Hematopoietic multipotent progenitor cell treated with erythropoietin and hydrocortisone succinate and interleukin-3 and kit ligand, for 17 days (in vitro differentiated cells): ENCODE measurements around the gene GNGT2.

Experiments used
- DNase-seq: peaks from one replicate; pipeline ENCODE4 v3.0.0-alpha.2; 2015; ENCODE audit warnings: low spot score

Gene GNGT2

GRCh38 chr17:49229076-49229804, 18.9 kb upstream of the GNGT2 start:
- DNase-seq = no peak

- DNase-seq = peak; percentile 91
Measured at GRCh38 chr17:49227436-49228261, 17.3 kb upstream of the GNGT2 start.

- no peak for DNase-seq
Measured at GRCh38 chr17:49226771-49227435, 16.5 kb upstream of the GNGT2 start.

GRCh38 chr17:49225554-49226236, 15.3 kb upstream of the GNGT2 start:
- no peak for DNase-seq

- DNase-seq = no peak
Measured at GRCh38 chr17:49224997-49225337, 14.6 kb upstream of the GNGT2 start.

- no peak for DNase-seq
Measured at GRCh38 chr17:49224198-49224996, 14.0 kb upstream of the GNGT2 start.

GRCh38 chr17:49223517-49224197, 13.3 kb upstream of the GNGT2 start:
- peak; percentile 80 for DNase-seq

GRCh38 chr17:49223168-49223516, 12.8 kb upstream of the GNGT2 start:
- no peak for DNase-seq

- no peak for DNase-seq
Measured at GRCh38 chr17:49219987-49220386, 9.6 kb upstream of the GNGT2 start.

GRCh38 chr17:49218941-49219913, 8.9 kb upstream of the GNGT2 start:
- no peak for DNase-seq

GRCh38 chr17:49217651-49218413, 7.5 kb upstream of the GNGT2 start:
- no peak for DNase-seq

- no peak for DNase-seq
Measured at GRCh38 chr17:49216953-49217650, 6.7 kb upstream of the GNGT2 start.

- no peak for DNase-seq
Measured at GRCh38 chr17:49216482-49216881, 6.1 kb upstream of the GNGT2 start.

- no peak for DNase-seq
Measured at GRCh38 chr17:49214676-49215360, 4.4 kb upstream of the GNGT2 start.

GRCh38 chr17:49213847-49214246, 3.5 kb upstream of the GNGT2 start:
- DNase-seq = no peak

GRCh38 chr17:49213399-49213798, 3.0 kb upstream of the GNGT2 start:
- no peak for DNase-seq

- no peak for DNase-seq
Measured at GRCh38 chr17:49209061-49209571, 1.3 kb downstream of the GNGT2 start.

- DNase-seq = no peak
Measured at GRCh38 chr17:49204516-49204915, 5.9 kb downstream of the GNGT2 start.
